AG08396 (cell line): ENCODE results near the gene MRPL39.
A peak's percentile ranks its signal among the peaks of the same experiment; 100 is the strongest.

Experiments used
- DNase-seq: peaks from one replicate; pipeline ENCODE4 v3.0.0; 2012; ENCODE audit warnings: low spot score, mixed read lengths

MRPL39 gene

GRCh38 chr21:25568246-25568645 is 39.0 kb downstream of the MRPL39 start:
- DNase-seq, result no peak

- no peak for DNase-seq
These were observed 39.8 kb downstream of the MRPL39 start for GRCh38 chr21:25567472-25567871.

- no peak for DNase-seq
These were observed 40.6 kb downstream of the MRPL39 start for GRCh38 chr21:25566645-25567044.

- DNase-seq, result no peak
These were observed 41.7 kb downstream of the MRPL39 start for GRCh38 chr21:25565272-25566211.

GRCh38 chr21:25564349-25564948 is 42.8 kb downstream of the MRPL39 start:
- DNase-seq, result no peak

GRCh38 chr21:25563361-25564116 is 43.7 kb downstream of the MRPL39 start:
- DNase-seq, result no peak

GRCh38 chr21:25562660-25563059 is 44.6 kb downstream of the MRPL39 start:
- no peak for DNase-seq

- peak; percentile 80 for DNase-seq
These were observed 45.3 kb downstream of the MRPL39 start for GRCh38 chr21:25561668-25562641.

GRCh38 chr21:25560891-25561290 is 46.4 kb downstream of the MRPL39 start:
- DNase-seq, result no peak

- DNase-seq, result no peak
These were observed 47.0 kb downstream of the MRPL39 start for GRCh38 chr21:25560271-25560685.

- no peak for DNase-seq
These were observed 47.5 kb downstream of the MRPL39 start for GRCh38 chr21:25559746-25560145.

GRCh38 chr21:25558123-25558522 is 49.2 kb downstream of the MRPL39 start:
- no peak for DNase-seq

GRCh38 chr21:25557180-25557579 is 50.1 kb downstream of the MRPL39 start:
- no peak for DNase-seq

- no peak for DNase-seq
These were observed 51.2 kb downstream of the MRPL39 start for GRCh38 chr21:25556091-25556490.

GRCh38 chr21:25555492-25555891 is 51.8 kb downstream of the MRPL39 start:
- no peak for DNase-seq

- no peak for DNase-seq
These were observed 54.4 kb downstream of the MRPL39 start for GRCh38 chr21:25552856-25553255.

GRCh38 chr21:25551569-25551968 is 55.7 kb downstream of the MRPL39 start:
- no peak for DNase-seq

GRCh38 chr21:25550352-25551120 is 56.7 kb downstream of the MRPL39 start:
- DNase-seq, result no peak

- no peak for DNase-seq
These were observed 66.2 kb downstream of the MRPL39 start for GRCh38 chr21:25541042-25541441.

GRCh38 chr21:25539606-25540005 is 67.7 kb downstream of the MRPL39 start:
- no peak for DNase-seq

GRCh38 chr21:25537174-25537573 is 70.1 kb downstream of the MRPL39 start:
- no peak for DNase-seq
